Ammon's horn (tissue), 1 donor: ENCODE data around the gene FOXJ1.

Experiments used
- DNase-seq: peaks from one replicate; pipeline ENCODE4 v3.0.0-alpha.2; 2016; ENCODE audit warnings: low spot score

The FOXJ1 gene

DNA sequence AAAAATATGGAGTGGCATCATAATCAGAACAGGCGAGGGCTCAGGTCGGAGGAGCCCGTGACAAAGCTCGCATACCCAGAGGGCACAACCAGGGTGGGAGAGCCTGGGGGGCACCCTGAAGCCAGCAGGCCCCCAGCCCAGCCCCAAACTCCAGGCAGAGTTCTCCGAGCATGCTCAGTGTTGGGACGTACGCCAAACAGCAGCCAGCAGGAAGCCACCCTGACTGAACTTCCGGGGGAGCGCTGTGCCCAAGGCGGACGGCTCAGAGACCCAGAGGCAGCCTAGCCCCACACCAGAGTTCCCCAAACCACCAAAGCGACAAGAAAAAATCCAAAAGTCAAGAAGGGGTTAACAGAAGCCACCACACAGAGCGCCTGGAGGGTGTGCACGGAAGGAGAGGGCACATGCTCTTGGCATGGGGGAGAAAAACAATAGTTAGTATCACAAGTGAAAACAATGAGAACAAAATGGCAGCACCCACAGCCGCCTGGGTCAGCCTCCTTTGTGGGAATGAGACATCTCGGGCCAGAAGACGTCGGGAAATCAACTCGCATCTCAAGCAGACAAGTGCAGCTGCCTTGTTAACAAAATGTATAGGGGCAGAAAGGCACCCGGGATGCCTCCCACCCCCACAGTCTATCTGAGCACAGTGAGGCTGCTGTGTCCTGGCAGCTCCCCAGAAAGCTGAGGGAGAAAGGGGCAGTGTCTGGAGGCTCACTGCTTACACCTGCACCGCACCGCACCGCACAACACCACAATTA lies 49.3 kb downstream of the FOXJ1 start:
- no peak for DNase-seq

DNA sequence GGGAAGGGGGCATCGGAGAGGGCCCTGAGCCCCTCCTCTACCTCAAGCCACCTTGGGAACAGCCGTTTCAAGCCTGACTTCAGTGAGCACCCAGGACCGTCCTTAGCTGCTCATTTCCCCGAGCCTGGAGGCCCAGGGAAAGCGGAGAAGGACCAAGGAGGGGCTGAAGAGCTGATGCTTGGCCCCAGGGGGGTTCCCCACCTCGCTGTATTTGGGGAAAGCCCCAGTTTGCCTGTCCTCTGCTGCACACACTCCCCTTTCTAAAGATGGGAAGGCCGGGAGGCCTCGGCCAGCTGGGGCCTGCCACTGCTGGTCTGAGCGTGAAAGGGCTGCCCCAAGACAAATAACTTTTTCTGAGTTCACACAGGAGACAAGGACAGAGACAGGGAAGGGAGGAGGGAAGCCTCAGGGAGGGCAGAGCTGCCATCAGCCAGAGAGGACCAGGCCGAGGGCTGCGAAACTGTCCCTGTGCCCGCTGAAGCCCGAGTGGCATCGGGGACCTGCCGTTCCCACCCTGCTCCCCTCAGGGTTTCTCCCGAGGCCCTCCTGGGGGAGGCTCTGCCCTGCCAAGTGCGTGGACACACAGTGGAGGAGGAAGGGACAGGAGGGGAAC lies 50.4 kb downstream of the FOXJ1 start:
- no peak for DNase-seq

DNA sequence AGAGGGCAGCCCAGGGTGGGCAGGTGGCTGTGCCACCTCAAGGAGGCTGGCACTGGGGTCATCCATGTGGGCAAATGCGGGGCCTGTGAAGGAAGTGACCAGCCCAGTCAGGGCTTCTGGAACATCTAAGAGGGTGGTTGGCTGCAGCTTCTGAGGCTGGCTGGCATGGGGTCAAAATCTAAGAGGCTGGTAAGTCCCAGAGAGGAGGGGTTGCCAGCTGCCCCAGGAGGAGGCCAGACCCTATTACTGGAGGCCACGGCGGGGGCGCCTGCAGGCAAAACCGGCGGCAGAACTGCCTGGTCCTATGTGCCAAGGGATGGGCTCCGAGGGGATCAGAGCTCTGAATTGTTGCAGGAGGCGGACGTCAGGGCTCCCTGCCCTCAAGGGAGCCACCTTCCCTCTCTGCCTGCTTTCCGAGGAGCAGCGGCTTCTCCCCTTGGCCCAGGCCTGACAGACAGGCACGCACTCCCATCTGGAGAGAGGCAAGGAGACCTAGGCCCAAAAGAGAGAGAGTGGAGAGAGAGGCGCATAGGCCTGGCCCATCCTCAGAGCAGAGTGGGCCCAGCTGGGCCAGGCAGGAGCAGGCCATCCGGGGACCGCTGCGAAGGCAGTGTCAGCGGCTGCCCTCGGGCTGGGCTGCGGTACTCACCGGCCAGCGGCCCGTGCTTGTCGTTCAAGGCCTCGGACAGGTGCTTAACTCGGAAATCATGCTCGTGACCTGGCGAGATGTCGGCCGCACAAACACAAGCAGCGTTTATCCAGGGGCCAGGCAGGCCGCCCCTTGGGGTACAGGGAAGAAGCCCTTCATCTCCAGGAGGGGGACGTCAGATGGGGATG lies 51.1 kb downstream of the FOXJ1 start:
- no peak for DNase-seq

DNA sequence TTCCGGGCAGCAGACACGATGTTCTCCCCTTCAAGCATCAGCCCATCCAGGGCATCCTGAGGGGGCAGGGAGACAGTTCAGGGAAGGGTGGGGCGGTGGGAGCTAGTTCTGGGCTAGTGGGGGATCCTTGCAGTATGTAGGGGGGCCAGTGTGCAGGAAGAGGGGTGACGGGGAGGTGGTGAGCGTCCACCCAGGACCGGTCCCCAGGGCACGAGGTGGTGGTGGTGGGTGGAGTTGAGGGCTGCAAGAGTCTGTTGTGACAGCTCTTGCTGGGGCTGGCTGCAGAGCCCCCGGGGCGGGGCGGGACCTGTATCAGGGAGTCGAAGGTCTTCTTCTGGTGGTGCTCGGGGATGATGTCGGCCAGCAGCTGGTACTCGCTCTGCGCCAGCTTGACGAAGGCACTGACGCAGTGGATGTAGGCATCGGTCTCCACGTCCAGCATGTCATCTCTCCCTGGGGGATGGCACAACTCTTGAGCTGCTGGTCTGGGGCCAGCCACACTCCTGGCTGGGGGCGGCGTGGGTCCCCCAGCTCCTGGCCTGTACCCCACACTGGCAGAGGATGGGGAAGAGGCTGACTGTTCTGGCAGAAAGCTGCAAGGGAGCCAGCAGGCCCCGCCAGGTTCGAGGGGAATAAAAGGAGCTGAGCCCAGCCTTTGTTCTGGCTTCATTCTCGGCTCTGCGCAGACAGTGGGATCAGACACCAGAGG lies 52.0 kb downstream of the FOXJ1 start:
- no peak for DNase-seq

DNA sequence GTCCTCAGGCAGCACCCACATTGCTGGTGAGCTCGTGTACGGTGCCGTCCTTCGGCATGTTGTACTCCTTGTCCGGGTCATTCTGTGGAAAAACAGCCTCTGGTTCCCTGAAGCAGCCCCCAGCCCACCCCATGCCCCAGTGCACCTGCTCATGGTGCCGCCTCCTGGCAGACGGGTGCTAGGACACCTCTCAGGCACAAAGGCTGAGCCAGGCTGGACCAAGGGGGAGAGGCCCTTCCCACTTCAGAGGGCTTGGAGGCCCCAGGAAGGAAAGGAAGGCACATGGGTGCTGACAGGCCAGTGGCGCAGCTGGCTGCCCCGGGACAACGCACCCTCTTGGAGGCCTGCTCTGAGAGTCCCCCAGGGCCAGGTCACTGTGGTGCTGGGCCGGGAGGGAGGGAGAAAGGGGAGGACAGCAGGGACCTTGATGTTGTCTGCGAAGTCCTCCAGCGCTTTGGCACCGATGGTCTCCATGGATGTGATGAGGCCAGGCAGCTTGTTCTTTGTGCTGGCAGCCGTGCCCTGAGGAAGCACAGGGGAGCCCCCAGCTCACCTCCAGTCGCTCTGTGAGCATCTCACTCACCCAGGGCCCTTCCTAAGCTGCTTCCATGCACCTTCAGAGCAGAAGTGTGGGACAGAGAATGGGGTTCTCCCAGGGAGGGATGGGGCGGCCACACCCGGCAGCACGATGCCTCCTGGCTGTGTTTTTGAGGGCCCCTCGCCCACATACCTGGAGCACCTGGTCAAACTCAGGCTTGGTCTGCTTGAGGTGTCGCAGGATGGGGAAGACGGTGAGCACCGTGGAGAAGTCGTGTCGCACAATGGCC lies 52.8 kb downstream of the FOXJ1 start:
- DNase-seq = no peak

DNA sequence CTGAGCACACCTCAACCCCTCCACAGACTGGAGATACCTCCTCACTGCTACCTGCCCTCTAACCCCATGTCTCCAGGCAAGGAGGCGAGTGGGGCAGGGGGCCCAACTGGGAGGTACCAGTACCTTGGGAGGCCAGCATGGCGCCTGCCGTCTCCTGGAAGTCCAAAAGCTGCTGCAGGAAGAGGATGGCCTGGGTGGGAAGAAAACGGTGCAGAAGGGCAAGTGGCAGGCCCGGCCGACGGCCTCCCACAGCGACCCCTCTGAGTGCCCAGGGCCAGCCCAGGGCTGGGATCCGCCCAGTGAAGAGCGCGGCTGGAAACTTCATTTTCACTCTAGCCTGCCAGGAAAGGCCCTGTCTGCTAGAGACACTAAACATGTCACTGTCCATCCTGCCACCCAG lies 53.5 kb downstream of the FOXJ1 start:
- DNase-seq = no peak

DNA sequence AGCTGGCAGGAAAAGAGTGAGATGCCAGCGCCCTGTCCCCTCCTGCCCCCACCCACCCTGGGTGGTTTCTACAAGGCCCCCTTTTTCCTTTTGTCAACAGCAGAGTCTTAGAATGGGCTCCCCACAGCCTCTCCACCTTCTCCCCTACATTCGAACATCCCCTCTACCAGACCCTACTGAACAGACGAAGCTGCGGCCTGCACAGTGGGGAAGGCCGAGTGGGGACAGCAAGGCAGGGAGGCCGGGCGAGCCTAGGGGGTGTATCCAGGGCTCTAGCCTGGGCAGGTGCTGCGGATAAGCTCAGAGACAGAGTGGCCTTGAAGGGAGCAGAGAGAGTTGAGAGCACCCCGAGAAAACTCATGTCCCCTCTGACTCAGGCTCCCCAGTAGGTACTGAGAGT lies 54.7 kb downstream of the FOXJ1 start:
- DNase-seq = no peak
